GM21717 (cell line): ENCODE results near the gene IKZF1.

Experiments used
- ATAC-seq: cut with Tn5 transposase; IDR thresholded peaks from one replicate; pipeline ENCODE4 v1.9.1; 2021; ENCODE audit warnings: mild to moderate bottlenecking, moderate library complexity; ENCODE audit not compliant: unreplicated experiment

The IKZF1 gene

GRCh38 chr7:50369143-50370026, 64.9 kb downstream of the IKZF1 start:
- no peak for ATAC-seq

- no peak for ATAC-seq
Measured at GRCh38 chr7:50370884-50371283, 66.4 kb downstream of the IKZF1 start.

GRCh38 chr7:50371551-50372021, 67.1 kb downstream of the IKZF1 start:
- no peak for ATAC-seq

GRCh38 chr7:50372923-50373322, 68.4 kb downstream of the IKZF1 start:
- no peak for ATAC-seq

- ATAC-seq: no peak
Measured at GRCh38 chr7:50376056-50376820, 71.7 kb downstream of the IKZF1 start.

GRCh38 chr7:50377356-50377755, 72.8 kb downstream of the IKZF1 start:
- ATAC-seq: no peak

GRCh38 chr7:50379082-50379481, 74.6 kb downstream of the IKZF1 start:
- ATAC-seq: no peak

- no peak for ATAC-seq
Measured at GRCh38 chr7:50379539-50379938, 75.0 kb downstream of the IKZF1 start.

GRCh38 chr7:50382455-50382854, 77.9 kb downstream of the IKZF1 start:
- ATAC-seq: no peak

GRCh38 chr7:50387351-50387750, 82.8 kb downstream of the IKZF1 start:
- no peak for ATAC-seq

- ATAC-seq: no peak
Measured at GRCh38 chr7:50389961-50390360, 85.4 kb downstream of the IKZF1 start.

GRCh38 chr7:50391386-50391785, 86.9 kb downstream of the IKZF1 start:
- ATAC-seq: no peak

GRCh38 chr7:50393076-50393475, 88.6 kb downstream of the IKZF1 start:
- ATAC-seq: no peak

GRCh38 chr7:50393547-50394252, 89.2 kb downstream of the IKZF1 start:
- ATAC-seq: no peak

- no peak for ATAC-seq
Measured at GRCh38 chr7:50394315-50394714, 89.8 kb downstream of the IKZF1 start.

- ATAC-seq: peak; percentile 16
Measured at GRCh38 chr7:50396856-50397255, 92.3 kb downstream of the IKZF1 start.

- ATAC-seq: peak; percentile 73
Measured at GRCh38 chr7:50397320-50397970, 92.9 kb downstream of the IKZF1 start.

GRCh38 chr7:50397971-50398324, 93.4 kb downstream of the IKZF1 start:
- ATAC-seq: peak; percentile 23

- no peak for ATAC-seq
Measured at GRCh38 chr7:50399206-50399605, 94.7 kb downstream of the IKZF1 start.

GRCh38 chr7:50399635-50400034, 95.1 kb downstream of the IKZF1 start:
- no peak for ATAC-seq

GRCh38 chr7:50400114-50400513, 95.6 kb downstream of the IKZF1 start:
- ATAC-seq: no peak
